ENCODE results near the gene IFNAR2.

IFNAR2 gene

GRCh38 chr21:33247599-33247998 is 17.9 kb downstream of the IFNAR2 start:
- TF ChIP-seq, protein P1, sequence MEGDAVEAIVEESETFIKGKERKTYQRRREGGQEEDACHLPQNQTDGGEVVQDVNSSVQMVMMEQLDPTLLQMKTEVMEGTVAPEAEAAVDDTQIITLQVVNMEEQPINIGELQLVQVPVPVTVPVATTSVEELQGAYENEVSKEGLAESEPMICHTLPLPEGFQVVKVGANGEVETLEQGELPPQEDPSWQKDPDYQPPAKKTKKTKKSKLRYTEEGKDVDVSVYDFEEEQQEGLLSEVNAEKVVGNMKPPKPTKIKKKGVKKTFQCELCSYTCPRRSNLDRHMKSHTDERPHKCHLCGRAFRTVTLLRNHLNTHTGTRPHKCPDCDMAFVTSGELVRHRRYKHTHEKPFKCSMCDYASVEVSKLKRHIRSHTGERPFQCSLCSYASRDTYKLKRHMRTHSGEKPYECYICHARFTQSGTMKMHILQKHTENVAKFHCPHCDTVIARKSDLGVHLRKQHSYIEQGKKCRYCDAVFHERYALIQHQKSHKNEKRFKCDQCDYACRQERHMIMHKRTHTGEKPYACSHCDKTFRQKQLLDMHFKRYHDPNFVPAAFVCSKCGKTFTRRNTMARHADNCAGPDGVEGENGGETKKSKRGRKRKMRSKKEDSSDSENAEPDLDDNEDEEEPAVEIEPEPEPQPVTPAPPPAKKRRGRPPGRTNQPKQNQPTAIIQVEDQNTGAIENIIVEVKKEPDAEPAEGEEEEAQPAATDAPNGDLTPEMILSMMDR (IDR thresholded peaks at IDR 0.05), result no peak

DNA sequence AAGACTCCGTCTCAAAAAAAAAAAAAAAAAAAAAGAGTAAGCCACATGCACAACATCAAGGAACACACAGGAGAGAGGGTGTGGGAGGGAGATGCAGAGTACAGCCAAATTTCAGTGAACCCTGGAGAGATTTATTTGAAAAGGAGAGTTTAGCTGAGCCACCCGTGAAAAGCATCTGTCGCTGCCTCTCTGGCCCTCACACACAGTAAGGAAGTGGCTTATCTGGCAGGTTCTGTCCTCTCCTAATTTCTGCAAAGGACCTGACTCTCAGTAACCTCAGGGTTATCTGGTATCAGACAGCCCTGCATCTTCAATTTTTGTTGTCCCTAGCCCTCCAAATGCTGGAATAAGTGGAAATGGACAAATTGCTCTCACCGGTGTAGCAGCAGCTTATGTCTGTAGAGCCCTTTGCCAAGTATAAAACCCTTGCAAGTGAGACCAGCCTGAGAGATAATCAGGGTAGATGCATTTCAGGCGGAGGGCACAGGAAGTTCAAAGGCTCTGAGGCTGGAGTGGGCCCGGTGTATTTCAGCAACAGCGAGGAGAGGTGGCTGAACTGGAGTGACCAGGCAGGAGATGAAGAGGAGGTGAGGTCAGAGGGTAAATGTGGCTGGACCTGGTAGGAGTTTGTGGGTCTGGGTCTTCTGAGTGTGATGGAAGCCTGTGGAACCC is 19.7 kb downstream of the IFNAR2 start:
- TF ChIP-seq, protein P1 (IDR thresholded peaks at IDR 0.05), result no peak

- TF ChIP-seq, protein P1 (IDR thresholded peaks at IDR 0.05), result no peak
Observed at GRCh38 chr21:33251119-33251518, 21.4 kb downstream of the IFNAR2 start.

DNA sequence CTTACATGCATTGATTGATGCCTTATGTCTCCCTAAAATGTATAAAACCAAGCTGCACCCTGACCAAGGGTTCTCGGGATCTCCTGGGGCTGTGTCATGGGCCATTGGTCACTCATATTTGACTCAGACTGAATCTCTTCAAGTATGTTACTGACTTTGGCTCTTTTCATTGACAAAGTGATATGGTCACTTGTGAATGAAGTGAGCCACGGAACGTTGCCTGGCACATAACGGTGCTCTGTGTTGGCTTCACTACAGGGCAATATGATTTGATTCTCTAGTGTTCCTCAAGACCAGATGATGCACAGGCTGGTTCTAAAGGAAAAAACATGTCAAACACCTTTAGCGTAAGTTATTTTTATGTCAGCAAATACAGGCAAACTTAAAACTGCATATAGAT is 25.0 kb downstream of the IFNAR2 start:
- TF ChIP-seq, protein P1 (IDR thresholded peaks at IDR 0.05), result no peak

- TF ChIP-seq, protein P1 (IDR thresholded peaks at IDR 0.05), result no peak
Observed at GRCh38 chr21:33255404-33255803, 25.7 kb downstream of the IFNAR2 start.

GRCh38 chr21:33256019-33256418 is 26.3 kb downstream of the IFNAR2 start:
- TF ChIP-seq, protein P1 (IDR thresholded peaks at IDR 0.05), result no peak

DNA sequence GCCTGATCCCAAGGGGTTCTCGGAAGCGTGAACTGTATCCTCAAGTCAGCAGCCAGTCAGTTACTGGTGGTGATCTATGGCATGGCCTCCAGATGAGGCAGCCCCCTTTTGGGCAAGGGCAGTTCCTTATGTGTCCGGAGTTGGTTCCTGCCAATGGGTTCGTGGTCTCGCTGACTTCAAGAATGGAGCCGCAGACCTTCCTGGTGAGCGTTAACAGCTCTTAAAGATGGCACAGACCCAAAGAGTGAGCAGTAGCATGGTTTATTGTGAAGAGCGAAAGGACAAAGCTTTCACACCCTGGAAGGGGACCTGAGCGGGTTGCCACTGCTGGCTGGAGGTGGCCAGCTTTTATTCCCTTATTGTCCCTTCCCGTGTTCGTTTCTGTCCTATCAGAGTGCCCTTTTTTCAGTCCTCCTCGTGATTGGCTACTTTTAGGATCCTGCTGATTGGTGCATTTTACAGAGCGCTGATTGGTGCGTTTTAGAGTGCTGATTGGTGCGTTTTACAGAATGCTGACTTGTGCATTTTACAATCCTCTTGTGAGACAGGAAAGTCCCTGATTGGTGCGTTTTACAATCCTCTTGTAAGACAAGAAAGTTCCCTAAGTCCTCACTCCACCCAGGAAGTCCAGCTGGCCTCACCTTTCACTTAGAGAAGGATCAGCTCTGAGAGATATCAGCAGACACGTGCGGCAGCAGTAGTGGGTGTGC is 27.5 kb downstream of the IFNAR2 start:
- TF ChIP-seq, protein P1 (IDR thresholded peaks at IDR 0.05), result no peak

All from LNCAP (cell line).